Measurements from ENCODE around the gene ZNF524.

ZNF524 gene

DNA sequence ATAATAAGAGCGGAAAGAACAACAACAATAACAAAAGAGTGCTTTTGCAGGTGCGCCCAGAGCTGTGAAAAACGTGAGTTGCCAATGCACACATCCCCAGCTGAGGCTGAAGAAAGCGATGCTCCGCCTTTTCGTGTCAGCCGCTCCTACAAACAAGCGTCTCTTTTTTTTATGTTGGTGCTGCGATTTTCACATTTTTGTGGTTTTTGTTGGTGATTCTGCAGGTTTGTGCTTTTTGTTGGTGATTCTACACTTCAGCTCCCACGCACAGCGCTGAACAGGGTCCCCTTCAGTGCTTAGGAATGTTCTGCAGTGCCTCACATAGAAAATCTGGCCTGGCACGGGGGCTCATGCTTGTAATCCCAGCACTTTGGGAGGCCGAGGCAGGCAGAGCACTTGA lies 47.5 kb upstream of the ZNF524 start:
- H3K27me3 ChIP-seq (ENCODE audit: insufficient read depth, poor library complexity, severe bottlenecking) = peaks cover 5% of the 10 kb centered on the region
- H3K4me3 ChIP-seq (replicated peaks; ENCODE audit: insufficient read depth, low read length) = no peak overlapping the region
- no peak for DNase-seq (ENCODE audit: low read depth in 1 of 2, low spot score in 1 of 2)
- H3K27ac ChIP-seq (replicated peaks) = no peak overlapping the region
- TF ChIP-seq SPI1 (IDR thresholded peaks at IDR 0.05; ENCODE audit: borderline replicate concordance, low read depth) = no peak

DNA sequence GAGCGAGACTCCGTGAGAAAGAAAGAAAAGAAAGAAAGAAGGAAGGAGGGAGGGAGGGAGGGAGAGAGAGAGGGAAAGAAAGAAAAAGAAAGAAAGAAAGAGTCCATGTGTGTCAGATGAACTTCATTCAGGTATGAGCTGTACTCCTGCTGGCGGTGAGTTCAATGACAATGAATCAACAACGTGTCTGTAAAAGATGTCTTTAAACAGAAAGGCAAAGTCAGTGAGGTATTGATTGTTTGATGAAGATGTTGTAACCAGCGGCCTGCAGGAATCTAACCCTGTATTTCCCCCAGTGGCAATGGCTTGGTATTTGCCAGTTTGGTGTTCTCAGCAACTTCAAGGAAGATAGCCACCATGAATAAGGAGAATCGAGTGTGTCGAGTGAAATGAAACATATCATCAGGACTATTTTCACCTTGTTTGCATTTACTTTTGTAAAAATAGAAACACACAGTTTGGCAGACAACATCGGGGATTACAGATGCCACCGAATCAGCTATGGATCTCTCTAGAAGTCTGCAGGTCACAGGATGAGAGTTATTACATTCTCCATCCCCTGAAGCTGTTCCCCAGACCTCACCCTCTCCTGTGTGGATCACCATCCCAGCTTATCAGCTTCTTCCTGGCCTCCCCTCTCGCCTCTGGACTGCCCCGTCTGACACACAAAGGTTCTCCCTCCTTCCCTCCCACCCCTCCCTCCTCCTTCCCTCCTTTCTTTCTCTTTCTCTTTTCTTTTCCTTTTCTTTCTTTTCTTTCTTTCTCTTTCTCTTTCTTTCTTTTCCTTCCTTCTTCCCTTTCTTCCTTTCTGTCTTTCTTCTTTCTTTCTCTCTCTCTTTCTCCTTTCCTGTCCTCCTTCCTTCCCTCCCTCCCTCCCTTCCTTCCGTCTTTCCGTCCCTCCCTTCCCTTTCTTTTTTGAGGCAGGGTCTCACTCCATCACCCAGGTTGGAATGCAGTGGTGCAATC lies 46.6 kb upstream of the ZNF524 start:
- no peak overlapping the region for H3K27ac ChIP-seq (replicated peaks)

DNA sequence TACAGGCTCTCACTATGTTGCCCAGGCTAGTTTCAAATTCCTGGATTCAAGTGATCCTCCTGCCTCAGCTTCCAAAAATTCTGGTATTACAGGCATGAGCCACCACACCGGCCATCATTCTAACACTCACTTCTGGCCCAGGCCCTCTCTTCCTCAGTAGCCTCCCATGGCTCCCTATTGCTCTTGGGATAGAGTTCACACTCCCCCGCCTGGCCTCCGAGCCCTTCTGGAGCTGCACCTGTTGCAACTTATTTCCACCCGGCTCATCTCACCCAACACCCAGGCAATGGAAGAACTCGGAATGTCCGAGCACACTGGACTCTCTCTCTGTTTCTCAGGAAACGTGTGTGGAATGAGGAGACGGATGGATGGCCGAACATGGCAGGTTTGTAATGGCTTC lies 45.8 kb upstream of the ZNF524 start:
- Histone ChIP-seq H3K4me3 (replicated peaks; ENCODE audit: insufficient read depth, low read length) (no peak overlapping the region), H3K27ac (replicated peaks) (no peak overlapping the region), H3K27me3 (ENCODE audit: insufficient read depth, poor library complexity, severe bottlenecking) (peaks cover 3% of the 10 kb centered on the region)
- no peak for TF ChIP-seq POLR2AphosphoS5 (IDR thresholded peaks at IDR 0.05; ENCODE audit: low read depth)
- no peak for TF ChIP-seq SPI1 (IDR thresholded peaks at IDR 0.05; ENCODE audit: borderline replicate concordance, low read depth)
- TF ChIP-seq GABPA (IDR thresholded peaks at IDR 0.05; ENCODE audit: low read depth) = no peak
- TF ChIP-seq, protein P1, sequence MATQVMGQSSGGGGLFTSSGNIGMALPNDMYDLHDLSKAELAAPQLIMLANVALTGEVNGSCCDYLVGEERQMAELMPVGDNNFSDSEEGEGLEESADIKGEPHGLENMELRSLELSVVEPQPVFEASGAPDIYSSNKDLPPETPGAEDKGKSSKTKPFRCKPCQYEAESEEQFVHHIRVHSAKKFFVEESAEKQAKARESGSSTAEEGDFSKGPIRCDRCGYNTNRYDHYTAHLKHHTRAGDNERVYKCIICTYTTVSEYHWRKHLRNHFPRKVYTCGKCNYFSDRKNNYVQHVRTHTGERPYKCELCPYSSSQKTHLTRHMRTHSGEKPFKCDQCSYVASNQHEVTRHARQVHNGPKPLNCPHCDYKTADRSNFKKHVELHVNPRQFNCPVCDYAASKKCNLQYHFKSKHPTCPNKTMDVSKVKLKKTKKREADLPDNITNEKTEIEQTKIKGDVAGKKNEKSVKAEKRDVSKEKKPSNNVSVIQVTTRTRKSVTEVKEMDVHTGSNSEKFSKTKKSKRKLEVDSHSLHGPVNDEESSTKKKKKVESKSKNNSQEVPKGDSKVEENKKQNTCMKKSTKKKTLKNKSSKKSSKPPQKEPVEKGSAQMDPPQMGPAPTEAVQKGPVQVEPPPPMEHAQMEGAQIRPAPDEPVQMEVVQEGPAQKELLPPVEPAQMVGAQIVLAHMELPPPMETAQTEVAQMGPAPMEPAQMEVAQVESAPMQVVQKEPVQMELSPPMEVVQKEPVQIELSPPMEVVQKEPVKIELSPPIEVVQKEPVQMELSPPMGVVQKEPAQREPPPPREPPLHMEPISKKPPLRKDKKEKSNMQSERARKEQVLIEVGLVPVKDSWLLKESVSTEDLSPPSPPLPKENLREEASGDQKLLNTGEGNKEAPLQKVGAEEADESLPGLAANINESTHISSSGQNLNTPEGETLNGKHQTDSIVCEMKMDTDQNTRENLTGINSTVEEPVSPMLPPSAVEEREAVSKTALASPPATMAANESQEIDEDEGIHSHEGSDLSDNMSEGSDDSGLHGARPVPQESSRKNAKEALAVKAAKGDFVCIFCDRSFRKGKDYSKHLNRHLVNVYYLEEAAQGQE (IDR thresholded peaks at IDR 0.05; ENCODE audit: insufficient replicate concordance, low read depth) = no peak
- TF ChIP-seq, protein P2, sequence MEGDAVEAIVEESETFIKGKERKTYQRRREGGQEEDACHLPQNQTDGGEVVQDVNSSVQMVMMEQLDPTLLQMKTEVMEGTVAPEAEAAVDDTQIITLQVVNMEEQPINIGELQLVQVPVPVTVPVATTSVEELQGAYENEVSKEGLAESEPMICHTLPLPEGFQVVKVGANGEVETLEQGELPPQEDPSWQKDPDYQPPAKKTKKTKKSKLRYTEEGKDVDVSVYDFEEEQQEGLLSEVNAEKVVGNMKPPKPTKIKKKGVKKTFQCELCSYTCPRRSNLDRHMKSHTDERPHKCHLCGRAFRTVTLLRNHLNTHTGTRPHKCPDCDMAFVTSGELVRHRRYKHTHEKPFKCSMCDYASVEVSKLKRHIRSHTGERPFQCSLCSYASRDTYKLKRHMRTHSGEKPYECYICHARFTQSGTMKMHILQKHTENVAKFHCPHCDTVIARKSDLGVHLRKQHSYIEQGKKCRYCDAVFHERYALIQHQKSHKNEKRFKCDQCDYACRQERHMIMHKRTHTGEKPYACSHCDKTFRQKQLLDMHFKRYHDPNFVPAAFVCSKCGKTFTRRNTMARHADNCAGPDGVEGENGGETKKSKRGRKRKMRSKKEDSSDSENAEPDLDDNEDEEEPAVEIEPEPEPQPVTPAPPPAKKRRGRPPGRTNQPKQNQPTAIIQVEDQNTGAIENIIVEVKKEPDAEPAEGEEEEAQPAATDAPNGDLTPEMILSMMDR (IDR thresholded peaks at IDR 0.05; ENCODE audit: insufficient read depth, low read length) = no peak
- DNase-seq (ENCODE audit: low read depth in 1 of 2, low spot score in 1 of 2) = no peak

More for the DNA sequence above, 46.6 kb upstream of the ZNF524 start:
- no peak for DNase-seq (ENCODE audit: low read depth in 1 of 2, low spot score in 1 of 2)
- TF ChIP-seq, protein P2 (IDR thresholded peaks at IDR 0.05; ENCODE audit: insufficient read depth, low read length) = no peak
- TF ChIP-seq POLR2AphosphoS5 (IDR thresholded peaks at IDR 0.05; ENCODE audit: low read depth) = no peak
- TF ChIP-seq, protein P1 (IDR thresholded peaks at IDR 0.05; ENCODE audit: insufficient replicate concordance, low read depth) = no peak
- Histone ChIP-seq H3K4me3 (replicated peaks; ENCODE audit: insufficient read depth, low read length) (no peak overlapping the region), H3K27me3 (ENCODE audit: insufficient read depth, poor library complexity, severe bottlenecking) (peaks cover 3% of the 10 kb centered on the region)

DNA sequence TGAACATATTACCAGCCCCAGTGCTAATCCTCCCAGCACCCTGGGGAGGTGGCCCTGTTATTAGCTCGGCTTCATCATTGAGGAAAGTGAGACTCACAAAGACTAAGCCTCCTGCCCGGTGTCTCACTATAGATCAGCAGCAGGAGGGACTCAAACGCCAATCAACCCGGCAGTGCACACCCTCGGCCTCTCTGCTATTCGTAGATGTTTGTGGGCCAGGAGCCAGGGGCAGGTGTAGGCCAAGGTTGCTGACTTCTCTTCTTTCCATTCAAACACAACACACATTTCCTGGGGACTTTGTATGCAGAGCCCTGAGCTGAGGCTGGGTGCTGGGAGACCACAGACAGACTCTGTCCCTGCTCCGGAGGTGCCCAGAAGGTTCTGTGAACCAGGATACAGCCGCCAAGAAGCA lies 45.3 kb upstream of the ZNF524 start:
- no peak overlapping the region for H3K27ac ChIP-seq (replicated peaks)
- TF ChIP-seq POLR2AphosphoS5 (IDR thresholded peaks at IDR 0.05; ENCODE audit: low read depth) = no peak
- TF ChIP-seq SPI1 (IDR thresholded peaks at IDR 0.05; ENCODE audit: borderline replicate concordance, low read depth) = no peak
- TF ChIP-seq, protein P1 (IDR thresholded peaks at IDR 0.05; ENCODE audit: insufficient replicate concordance, low read depth) = no peak
- TF ChIP-seq GABPA (IDR thresholded peaks at IDR 0.05; ENCODE audit: low read depth) = no peak
- TF ChIP-seq, protein P2 (IDR thresholded peaks at IDR 0.05; ENCODE audit: insufficient read depth, low read length) = no peak
- DNase-seq (ENCODE audit: low read depth in 1 of 2, low spot score in 1 of 2) = no peak
- no peak overlapping the region for H3K4me3 ChIP-seq (replicated peaks; ENCODE audit: insufficient read depth, low read length)
- H3K27me3 ChIP-seq (ENCODE audit: insufficient read depth, poor library complexity, severe bottlenecking) = peaks cover 2% of the 10 kb centered on the region
